OCI-M1 (cell line): ENCODE data around the gene TTC1.
"Not testable (repeated sequence)": the region's sequence is repeated elsewhere in the genome, so short reads cannot be mapped to it uniquely, and the experiment has no call there.

Experiments
- DNase-seq: peaks from one replicate; lab custom pipeline; 2025; lab: John Stamatoyannopoulos, UW

Gene TTC1

GRCh38 chr5:159995907-159996306 is 13.0 kb upstream of the TTC1 start:
- no peak for DNase-seq

- no peak for DNase-seq
Observed at GRCh38 chr5:160001457-160001856, 7.5 kb upstream of the TTC1 start.

DNA sequence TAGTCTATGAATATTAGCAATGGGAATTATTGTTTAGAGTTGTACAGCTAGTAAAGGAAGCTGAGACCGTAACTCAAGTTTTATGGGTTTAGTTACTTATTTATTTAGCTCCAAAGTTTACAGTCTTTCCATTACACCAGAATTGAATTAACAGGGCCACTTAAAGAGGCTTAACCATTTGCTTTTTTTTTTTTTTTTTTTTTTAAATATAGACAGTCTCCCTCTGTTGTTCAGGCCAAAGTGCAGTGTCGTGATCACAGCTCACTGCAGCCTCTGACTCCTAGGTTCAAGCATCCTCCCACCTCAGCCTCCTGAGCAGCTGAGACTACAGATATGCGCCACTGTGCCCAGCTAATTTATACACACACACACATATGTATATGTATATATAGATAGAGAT is 1.4 kb upstream of the TTC1 start:
- no peak for DNase-seq

GRCh38 chr5:160008529-160008876 is 436 bp upstream of the TTC1 start:
- not testable (repeated sequence) for DNase-seq

DNA sequence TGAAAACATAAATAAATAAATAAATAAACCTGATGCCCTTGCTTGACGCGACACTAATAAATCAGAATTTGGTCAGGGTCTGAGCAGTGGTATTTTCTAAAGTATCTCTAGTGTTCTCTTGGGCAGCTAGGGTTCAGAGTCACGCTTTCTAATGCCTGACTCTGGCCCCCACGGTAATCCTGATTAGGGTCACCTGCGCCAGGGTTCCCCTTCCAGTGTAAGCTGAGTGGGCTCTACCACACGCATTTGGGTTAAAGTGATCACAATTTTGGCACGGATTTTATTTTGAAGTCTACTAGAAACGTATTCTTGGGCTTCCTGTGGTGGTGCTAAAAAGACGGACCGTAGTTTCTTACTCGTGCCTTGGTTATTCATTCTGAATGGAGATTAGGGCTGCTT is 651 bp downstream of the TTC1 start:
- DNase-seq = no peak

- no peak for DNase-seq
Observed at GRCh38 chr5:160011471-160011870, 2.5 kb downstream of the TTC1 start.

DNA sequence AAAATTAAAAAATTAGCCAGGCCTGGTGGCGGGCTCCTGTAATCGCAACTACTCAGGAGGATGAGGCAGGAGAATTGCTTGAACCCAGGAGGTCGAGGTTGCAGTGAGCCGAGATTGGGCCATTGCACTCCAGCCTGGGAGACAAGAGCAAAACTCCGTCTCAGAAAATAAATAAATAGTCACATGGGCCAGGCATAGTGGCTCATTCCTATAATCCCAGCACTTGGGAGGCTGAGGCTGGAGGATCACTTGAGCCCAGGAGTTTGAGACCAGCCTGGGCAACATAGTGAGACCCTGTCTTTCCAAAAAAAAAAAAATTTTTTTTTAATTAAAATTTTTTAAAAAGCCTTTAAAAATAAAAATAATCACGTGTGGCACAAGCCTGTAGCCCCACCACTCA is 5.3 kb downstream of the TTC1 start:
- DNase-seq = not testable (repeated sequence)

DNA sequence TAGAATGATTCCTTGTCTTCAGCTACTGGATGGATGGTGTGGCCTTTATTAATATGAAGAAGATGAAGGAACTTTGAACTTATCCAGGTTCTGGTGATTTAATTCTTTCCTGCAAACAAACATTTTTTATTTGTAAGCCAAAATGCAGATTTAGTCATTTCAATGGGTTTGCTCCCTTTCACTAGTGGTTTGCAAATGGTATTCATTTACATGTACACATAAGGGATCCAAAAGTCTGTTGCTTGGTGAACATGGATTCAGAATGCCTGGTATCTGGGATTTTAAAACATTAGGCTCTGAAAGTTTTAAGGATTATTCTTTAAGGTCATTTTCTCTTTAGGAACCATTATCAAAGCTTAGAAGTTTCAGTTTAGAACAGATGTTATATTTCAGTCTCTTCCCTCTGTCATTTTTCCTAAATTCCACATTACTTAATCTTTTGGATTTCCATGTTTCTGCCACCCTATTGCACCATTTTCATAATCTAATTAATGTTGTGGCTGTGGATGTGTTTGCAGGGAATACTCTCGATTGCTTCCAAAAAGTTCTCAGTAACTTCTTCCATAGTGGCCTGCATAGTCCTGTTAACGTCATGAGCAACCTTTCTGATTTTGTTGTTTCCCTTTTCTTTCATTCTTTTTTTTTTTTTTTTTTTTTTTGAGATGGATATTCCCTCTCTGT is 10.1 kb downstream of the TTC1 start:
- no peak for DNase-seq

DNA sequence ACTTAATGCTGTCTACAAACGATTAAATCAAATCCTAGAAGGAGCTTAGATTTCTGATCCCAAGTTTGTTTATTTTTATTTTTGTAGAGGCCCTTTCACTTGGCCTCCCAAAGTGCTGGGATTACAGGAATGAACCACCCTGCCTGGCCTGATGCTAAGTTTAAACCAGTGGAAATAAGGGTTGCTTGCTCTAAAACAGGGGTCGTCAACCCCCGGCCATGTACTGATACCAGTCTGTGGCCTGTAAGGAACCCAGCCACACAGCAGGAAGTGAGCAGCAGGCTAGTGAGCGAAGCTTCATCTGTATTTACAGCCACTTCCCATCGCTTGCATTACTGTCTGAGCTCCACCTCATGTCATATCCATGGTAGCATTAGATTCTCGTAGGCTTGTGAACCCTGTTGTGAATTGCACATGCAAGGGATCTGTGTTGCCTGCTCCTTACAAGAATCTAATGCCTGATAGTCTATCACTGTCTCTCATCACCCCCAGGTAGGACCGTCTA is 11.4 kb downstream of the TTC1 start:
- DNase-seq = no peak

- no peak for DNase-seq
Observed at GRCh38 chr5:160020964-160021363, 12.0 kb downstream of the TTC1 start.

DNA sequence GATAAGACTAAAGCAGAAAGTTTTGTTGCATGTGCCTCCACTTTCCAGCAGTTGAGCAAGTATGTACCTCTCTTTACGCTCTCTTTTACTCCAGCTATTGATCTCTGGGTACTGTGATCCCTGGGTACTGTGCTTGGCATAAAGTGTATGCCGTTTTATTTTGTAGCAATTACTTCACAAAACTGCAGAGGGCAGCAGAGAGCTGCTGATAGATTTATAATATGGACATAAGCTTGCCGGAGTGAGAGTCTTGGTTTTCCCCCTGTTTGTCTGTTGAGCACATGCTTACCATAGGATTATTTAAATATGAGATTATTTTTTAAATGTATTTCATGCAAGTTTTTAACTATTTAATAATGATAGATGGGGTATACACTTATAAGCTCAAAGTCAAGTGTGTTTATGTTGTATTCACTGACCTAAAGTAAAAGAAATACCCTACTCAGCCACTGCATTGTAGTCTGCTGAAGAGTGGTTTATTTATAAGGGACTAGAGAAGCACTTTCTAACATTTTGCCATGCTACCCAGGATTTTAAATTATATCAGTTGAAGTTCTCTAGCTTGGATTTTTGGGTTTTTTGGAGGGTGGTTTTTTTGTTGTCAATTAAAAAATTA is 13.0 kb downstream of the TTC1 start:
- peak; percentile 82 for DNase-seq

DNA sequence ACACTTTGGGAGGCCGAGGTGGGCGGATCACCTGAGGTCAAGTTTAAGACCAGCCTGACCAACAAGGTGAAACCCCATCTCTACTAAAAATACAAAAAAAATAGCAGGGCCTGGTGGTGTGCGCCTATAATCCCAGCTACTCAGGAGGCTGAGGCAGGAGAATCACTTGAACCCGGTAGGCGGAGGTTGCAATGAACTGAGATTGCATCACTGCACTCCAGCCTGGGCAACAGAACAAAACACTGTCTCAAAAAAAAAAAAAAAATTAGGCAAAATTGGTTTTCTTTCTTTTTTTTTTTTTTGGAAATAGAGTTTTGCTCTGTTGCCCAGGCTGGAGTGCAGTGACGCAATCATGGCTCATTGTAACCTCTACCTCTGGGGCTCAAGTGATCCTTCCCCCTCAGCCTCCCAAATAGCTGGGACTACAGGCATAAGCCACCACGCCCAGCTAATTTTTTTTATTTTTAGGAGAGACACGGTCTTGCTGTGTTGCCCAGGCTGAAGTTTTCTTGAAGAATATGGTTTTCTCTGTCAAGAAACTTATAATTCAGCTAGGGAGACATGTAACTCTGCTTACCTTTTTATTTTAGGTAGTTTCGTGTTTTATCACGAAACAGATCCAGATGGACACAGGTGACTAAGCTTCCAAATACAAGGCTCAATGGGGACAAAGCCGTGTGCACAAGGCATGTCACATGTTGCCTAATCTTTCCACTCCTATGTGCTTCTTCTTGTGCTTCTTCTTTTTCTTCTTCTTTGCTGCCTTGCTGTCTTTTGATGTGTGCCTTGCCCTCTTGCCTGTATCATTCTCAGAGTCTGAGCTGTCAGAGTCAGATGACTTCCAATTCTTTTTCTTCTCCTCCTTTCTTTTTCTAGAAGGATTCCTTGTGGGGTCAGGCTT is 14.3 kb downstream of the TTC1 start:
- DNase-seq = peak; percentile 12

- no peak for DNase-seq
Observed at GRCh38 chr5:160023908-160024630, 15.1 kb downstream of the TTC1 start.

- DNase-seq = no peak
Observed at GRCh38 chr5:160029004-160029403, 20.1 kb downstream of the TTC1 start.

DNA sequence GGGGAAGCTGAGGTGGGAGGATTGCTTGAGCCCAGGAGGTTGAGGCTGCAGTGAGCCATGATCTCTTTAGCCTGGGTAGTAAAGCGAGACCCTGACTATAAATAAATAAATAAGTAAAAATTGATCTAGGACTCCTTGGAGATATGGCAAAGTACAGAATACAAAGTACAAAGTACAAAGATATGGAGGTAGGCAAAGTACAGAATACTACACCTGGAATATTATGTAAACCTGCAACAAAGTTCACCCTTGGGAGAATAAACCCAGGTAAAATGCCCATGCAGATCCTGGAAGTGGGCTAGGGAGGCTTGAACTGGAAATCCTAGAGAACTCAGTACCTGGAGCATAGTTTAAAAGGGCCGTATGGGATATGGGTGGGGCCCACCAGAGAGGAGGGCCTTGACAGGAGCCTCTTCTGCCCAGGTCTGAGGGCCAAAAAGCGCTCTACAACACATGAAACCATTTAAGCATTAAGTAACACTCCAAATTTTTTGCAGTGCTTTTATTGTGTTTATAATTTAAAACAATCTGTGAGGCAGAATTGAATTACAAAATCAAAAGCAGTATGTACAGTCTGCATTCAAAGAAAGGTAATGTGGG is 20.7 kb downstream of the TTC1 start:
- no peak for DNase-seq

- no peak for DNase-seq
Observed at GRCh38 chr5:160030631-160031377, 21.9 kb downstream of the TTC1 start.

DNA sequence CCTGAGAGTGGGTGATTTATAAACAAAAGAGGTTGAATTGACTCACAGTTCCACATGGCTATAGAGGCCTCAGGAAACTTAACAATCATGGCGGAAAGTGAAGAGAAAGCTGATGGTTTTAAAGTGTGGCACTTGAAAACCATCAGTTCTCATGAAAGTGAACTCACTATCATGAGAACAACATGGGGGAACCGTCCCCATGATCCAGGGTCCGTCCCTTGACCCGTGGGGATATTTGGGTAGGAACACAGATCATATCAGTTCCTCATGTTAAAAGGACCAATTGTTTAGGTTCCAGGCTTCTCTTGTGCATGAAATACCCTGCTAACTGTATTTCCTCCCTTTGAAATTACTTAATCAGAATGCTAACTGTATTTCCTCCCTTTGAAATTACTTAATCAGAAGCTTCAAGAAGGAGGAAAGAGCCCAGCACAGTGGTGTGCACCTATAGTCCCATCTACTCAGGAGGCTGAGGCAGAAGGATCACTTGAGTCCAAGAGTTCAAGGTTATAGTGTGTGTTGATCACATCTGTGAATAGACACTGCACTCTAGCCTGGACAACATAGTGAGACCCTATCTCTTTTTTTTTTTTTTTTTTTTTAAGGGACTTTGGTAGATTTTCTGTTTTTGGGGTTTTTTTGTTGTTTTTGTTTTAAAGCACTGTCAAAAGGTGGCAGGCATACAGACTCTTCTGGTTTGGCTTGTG is 24.8 kb downstream of the TTC1 start:
- no peak for DNase-seq

GRCh38 chr5:160036243-160036642 is 27.3 kb downstream of the TTC1 start:
- no peak for DNase-seq

DNA sequence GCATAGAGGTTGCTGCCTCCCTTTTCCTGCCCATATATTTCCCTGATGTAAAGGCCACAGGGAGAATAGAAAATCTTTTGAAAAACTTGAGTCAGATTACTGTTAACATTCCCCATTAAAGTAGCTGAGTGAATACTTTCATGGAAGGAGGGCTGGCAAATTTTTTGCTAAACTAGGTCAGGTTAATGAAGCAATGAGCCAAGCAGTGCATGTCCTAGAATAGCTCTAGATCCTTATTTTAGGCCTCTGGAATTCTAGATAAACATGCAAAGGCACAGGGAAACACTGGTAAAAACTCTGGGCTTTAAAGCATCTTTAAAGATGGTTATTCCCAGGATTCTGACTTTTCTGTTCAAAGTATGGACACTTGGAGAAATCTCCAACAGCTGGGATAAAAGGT is 27.9 kb downstream of the TTC1 start:
- DNase-seq = no peak

GRCh38 chr5:160039810-160040470 is 31.0 kb downstream of the TTC1 start:
- peak; percentile 4 for DNase-seq
